Kidney epithelial cell (primary cell): ENCODE results near the gene PLA2G4F. TPM values are rescaled to one million over a fixed set of nuclear protein-coding genes. Genes with fewer than 3 reads are reported as not detected.

Source experiments
- DNase-seq: peaks from one replicate; pipeline ENCODE4 v3.0.0-alpha.2; 2010; ENCODE audit warnings: low read depth
- H3K27me3 ChIP-seq: 2 replicates; pipeline ENCODE4 v1.6.0; 2011; ENCODE audit warnings: low read length; ENCODE audit not compliant: control insufficient read depth, insufficient read depth
- H3K36me3 ChIP-seq: 2 replicates; pipeline ENCODE4 v1.5.1; 2011; ENCODE audit warnings: low read length; ENCODE audit not compliant: control insufficient read depth, insufficient read depth
- H3K4me3 ChIP-seq: 2 replicates; pipeline ENCODE4 v1.5.1; 2011; ENCODE audit warnings: low read depth, mild to moderate bottlenecking, control low read depth, low read length
- total RNA-seq: library from RNA; depleted of rRNA; stranded (reverse); fragments of >200 nt; gene quantifications from 2 replicates; pipeline ENCODE4 v1.2.3, GENCODE V29; 2015
- TF ChIP-seq, protein P1 (sequence below): IDR thresholded peaks from 2 replicates; pipeline ENCODE4 v1.5.1; 2011; ENCODE audit warnings: mild to moderate bottlenecking, moderate library complexity, low read length, control low read depth, inconsistent platforms; ENCODE audit not compliant: insufficient read depth, poor library complexity, severe bottlenecking

PLA2G4F gene
- total RNA-seq, 1 donor from 2014 or later, result 0.84 TPM

DNA sequence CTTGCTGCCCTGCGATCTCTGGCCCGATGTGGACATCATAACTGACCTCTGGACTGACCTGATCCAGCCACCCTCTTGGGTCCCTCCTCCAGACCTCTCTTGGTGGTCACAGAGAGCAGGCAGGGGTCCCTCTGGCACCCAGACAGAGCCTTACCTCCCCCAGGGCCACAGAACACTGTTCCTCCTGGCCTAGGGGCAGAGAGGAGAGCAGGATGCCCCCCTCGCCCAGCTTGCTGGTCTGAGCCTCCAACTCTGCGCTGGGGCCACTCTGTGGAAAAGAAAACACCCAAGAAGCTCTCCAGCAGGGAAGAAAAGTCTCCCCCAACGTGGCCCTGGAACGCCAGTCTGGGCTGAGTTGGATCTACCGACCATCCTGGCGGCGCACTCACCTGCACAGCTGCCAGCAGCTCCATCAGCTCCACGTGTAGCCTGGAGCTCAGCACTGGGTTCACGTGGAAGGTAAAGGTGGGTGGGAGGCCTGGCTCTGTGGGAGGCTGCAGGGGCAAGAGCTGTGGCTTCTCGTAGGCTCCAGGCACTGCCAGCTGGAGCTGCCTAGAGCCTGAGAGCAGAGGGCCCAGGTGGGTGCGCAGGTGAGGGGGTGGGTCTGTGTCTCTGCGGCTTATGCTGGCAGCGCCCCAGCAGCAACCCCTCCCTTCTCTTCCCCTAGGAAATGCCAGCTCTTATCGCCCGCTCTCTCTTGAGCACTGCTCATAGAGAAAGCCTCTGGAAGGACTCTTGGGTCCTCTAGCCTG is 6.0 kb downstream of the PLA2G4F start:
- Histone ChIP-seq H3K36me3 (no peaks in the 10 kb centered on the region), H3K27me3 (peaks cover 12% of the 10 kb centered on the region), H3K4me3 (no peak overlapping the region)
- TF ChIP-seq, protein P1, sequence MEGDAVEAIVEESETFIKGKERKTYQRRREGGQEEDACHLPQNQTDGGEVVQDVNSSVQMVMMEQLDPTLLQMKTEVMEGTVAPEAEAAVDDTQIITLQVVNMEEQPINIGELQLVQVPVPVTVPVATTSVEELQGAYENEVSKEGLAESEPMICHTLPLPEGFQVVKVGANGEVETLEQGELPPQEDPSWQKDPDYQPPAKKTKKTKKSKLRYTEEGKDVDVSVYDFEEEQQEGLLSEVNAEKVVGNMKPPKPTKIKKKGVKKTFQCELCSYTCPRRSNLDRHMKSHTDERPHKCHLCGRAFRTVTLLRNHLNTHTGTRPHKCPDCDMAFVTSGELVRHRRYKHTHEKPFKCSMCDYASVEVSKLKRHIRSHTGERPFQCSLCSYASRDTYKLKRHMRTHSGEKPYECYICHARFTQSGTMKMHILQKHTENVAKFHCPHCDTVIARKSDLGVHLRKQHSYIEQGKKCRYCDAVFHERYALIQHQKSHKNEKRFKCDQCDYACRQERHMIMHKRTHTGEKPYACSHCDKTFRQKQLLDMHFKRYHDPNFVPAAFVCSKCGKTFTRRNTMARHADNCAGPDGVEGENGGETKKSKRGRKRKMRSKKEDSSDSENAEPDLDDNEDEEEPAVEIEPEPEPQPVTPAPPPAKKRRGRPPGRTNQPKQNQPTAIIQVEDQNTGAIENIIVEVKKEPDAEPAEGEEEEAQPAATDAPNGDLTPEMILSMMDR, result no peak
- DNase-seq, result no peak

DNA sequence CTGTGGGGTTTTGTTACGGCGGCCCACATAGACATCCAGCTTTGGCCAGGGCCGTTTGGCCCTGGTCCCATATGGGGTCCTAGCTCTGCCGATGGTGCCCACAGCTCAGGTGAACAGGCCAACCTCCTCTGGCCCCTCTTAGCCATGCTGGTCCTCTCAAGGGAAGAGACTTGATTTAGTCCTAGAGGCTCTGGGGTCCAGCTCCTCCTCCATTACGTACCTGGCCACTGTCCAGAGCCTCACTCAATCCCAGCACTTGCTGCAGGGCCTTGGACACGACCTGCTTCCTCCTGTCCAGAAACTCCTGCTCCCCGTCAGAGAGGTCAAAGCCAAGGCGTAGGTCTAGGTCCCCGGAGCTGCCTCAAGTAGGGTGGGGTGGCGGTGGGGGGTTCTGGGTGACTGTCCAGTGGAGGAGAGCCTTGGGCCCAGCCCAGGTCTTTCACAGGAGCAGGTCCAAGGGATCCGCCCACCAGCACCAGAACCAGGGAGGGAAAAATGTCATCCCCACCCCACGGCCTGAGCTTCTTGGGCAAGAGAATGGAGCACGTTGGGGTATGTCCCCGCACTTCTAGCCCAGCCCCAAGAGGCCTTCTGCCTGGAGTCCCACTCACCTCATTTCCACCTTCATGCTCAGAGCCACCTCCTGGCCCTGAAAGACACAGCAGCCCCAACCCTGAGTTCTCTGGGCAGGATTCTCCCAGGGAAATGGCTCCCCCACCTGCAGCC is 6.8 kb downstream of the PLA2G4F start:
- no peak overlapping the region for H3K4me3 ChIP-seq
- peaks cover 7% of the 10 kb centered on the region for H3K27me3 ChIP-seq
- TF ChIP-seq, protein P1, result no peak
- no peaks in the 10 kb centered on the region for H3K36me3 ChIP-seq
- DNase-seq, result no peak

DNA sequence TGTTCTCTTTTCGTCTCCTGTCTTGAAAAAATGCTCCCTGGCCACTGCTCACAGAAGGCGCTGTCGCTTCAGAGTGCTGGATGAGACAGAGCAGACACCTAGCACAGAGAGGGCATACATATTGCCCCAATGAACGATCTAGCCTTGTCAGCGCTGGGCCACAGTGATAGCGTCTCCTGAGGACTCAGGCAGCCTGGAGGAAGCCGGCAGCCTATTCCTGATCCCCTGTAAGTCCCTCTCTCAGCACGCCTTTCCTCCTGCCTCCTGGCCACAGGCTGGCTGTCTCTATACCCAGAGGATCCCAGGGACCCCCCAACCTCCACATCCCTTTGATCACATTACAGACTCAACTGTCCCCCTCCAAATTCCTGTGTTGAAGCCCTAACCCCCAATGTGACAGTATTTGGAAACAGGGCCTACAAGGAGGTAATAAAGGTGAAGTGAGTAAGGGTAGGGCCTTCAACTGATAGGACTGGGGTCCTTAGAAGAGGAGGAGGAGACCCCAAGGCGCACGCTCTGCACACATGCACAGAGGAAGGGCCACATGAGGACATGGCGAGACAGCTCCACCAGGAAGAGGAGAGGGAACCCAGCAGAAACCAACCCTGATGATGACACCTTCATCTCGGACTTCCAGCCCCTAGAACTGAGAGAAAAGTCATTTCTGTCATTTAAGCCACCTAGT is 7.5 kb downstream of the PLA2G4F start:
- Histone ChIP-seq H3K4me3 (no peak overlapping the region), H3K36me3 (no peaks in the 10 kb centered on the region), H3K27me3 (peaks cover 10% of the 10 kb centered on the region)
- no peak for DNase-seq
- TF ChIP-seq, protein P1, result no peak

DNA sequence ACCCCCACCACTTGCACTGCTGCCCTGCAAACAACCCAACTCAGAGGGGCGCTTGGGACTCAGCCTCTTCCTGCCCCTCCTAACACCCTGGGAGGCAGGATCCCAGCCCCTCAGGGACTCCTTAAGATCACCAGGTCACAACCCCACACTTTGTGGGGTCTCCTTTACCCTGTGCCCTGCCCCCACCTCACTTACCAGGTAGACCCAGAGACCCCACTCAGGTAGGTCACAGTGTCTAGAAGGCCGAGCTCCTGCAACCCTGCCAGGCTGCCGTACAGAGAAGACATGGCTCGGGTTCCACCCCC is 9.1 kb downstream of the PLA2G4F start:
- H3K4me3 ChIP-seq, result no peak overlapping the region
- H3K27me3 ChIP-seq, result peaks cover 9% of the 10 kb centered on the region
- H3K36me3 ChIP-seq, result no peaks in the 10 kb centered on the region
- TF ChIP-seq, protein P1, result no peak
- DNase-seq, result no peak

DNA sequence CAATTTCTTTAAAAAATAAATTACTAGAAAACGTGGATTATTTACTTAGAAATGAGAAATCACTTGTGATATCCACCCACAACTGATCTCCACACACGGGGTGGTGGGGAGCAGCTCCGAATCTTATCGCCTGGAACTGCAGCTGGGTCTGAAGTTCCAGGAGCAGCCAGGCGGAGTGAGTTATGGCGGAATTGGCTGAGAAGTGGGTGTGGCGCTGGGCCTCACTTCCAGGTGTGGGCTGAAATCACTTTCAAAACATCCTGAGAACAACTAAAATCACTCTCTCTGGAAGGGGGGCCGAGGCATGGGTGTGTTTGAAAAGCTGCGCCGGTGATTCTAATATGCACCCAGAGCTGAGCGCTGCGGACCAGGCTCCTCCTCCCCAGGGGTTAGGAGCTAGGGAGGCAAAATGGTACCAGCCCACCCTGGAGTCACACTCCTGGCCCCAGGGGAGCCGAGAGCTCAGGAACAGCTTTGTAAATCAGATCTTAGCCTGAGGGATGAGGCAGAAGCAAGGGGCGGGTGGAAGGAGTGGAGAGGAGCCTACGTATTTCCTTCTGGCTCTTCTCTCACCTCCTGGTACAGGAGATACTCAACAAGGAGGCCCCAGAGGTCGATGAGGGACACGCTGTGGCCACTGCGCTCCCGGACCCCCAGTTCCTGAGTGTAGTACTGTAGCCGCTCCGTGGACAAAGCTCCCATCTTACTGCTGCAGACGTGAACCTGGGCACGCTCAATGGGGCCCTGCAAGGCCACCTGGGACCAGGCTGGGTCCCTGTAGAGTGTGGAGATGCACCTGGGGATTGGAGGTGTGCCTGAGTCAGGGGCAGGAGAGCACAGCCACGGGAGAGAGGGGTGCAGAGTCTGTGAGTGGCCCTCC is 9.6 kb downstream of the PLA2G4F start:
- TF ChIP-seq, protein P1, result no peak
- Histone ChIP-seq H3K36me3 (no peaks in the 10 kb centered on the region), H3K4me3 (no peak overlapping the region), H3K27me3 (peaks cover 9% of the 10 kb centered on the region)
- DNase-seq, result no peak
